GM10266 (cell line): ENCODE results near the gene GSTA5.
"Not testable (repeated sequence)": the region's sequence is repeated elsewhere in the genome, so short reads cannot be mapped to it uniquely, and the experiment has no call there.

ENCODE experiments used
- DNase-seq: peaks from one replicate; pipeline ENCODE4 v3.0.0; 2012; ENCODE audit errors: extremely low spot score
- CTCF ChIP-seq: IDR thresholded peaks from 2 replicates; pipeline ENCODE4 v1.5.1; 2012; ENCODE audit warnings: mild to moderate bottlenecking, low read depth; ENCODE audit not compliant: control insufficient read depth, insufficient read depth; ENCODE audit errors: missing control alignments

The GSTA5 gene

DNA sequence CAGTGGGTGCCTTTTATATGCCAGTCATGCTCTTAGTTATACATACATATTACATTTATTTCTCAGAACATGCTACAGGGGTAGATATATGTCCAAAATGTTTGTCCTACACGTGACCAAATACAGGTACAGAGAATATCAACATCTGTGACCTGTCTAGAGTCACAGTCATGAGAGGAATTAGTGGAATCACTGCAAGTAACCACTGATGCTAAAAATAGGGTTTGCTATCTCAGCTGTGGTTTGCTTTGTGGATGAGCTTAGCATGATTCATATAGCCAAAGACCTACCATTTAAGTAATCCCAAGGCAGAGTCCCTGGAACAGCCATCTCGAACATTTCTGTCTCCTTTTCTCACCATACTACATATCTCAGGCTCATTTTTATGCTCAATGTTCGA is 36.6 kb upstream of the GSTA5 start:
- no peak for TF ChIP-seq CTCF
- DNase-seq: no peak

DNA sequence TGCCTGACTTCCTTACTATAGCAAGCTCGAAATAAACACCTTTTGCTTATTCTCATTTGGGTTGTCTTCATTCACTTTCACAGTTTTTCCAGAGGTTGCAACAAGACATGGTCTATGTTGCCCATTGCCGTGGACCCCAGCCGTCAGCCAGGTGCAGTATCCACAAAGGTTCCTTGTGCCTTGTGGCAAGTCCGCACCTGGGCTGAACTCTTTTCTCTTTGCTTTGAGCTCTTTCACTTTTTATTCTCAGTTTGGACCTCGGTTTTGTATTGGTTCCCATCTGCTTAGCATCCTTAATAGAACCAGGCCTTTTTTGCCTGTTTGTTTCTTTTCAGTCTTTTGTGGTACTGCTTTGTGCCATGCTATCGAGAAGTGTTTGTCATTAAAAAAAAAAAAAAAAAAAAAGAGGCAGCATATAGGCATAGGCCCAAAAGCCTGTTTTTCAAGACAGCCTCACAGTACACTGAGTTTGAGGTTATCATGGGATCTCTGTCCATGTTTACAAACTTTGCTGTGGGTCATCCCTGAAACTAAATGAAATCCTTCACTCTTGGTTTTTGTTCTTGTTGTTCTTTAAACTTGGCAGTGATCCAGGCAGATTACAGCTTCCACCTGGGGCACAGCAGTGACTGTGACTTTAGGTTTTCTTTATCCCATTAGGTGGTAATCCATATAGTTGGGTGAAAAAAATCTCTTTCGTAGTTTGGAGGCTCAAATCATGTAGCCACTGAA is 35.6 kb upstream of the GSTA5 start:
- no peak for DNase-seq
- no peak for TF ChIP-seq CTCF

- no peak for TF ChIP-seq CTCF
- DNase-seq: no peak
Measured at GRCh38 chr6:52872031-52872430, 31.4 kb upstream of the GSTA5 start.

GRCh38 chr6:52871621-52872020 is 31.0 kb upstream of the GSTA5 start:
- TF ChIP-seq CTCF: no peak
- no peak for DNase-seq

GRCh38 chr6:52870335-52871091 is 29.9 kb upstream of the GSTA5 start:
- DNase-seq: not testable (repeated sequence)

DNA sequence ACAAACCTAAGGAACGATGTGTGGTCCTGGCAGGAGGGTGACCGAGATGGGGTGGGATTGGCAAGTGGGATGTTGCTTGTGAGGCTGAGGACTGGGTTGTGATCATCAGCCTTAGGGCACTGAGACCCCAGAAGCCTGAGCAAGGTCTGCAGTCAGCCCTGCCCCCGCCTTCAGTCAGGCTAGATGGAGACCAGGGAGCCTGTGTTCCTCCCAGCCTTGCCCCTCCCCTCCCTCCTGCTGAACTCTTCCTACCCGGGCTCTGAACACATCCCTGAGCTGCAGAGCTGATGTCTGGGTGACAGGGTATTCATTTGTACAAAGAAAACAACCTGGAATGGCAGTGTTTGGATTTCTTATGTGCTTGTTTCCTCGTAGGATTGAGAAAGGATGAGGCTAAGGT is 28.3 kb upstream of the GSTA5 start:
- DNase-seq: not testable (repeated sequence)

GRCh38 chr6:52868240-52868639 is 27.6 kb upstream of the GSTA5 start:
- TF ChIP-seq CTCF: no peak
- no peak for DNase-seq

- not testable (repeated sequence) for DNase-seq
Measured at GRCh38 chr6:52861151-52861550, 20.5 kb upstream of the GSTA5 start.

DNA sequence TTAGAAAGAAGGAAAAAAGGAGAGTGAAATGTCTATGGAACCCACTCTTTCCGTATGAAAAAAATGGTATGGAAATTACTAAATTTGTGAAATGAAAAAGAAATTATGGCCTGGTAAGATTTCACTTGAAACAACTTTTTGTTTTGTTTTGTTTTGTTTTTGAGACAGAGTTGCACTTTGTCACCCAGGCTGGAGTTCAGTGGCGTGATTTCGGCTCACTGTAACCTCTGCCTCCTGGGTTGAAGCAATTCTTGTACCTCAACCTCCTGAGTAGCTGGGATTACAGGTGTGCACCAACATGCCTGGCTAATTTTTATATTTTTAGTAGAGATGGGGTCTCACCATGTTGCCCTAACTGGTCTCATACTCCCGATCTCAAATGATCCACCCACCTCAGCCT is 17.8 kb upstream of the GSTA5 start:
- TF ChIP-seq CTCF: no peak
- no peak for DNase-seq

DNA sequence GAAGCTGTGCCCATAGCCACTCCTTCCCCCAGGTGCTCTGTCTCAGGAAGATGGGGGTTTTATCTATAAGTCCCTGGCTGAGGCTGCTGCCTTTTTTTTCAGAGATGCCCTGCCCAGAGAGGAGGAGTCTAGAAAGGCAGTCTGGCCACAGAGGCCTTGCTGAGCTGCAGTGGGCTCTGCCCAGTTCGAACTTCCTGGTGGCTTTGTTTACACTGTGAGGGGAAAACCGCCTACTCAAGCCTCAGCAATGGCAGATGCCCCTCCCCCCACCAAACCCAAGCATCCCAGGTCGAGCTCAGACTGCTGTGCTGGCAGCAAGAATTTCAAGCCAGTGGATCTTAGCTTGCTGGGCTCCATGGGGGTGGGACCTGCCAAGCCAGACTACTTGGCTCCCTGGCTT is 15.5 kb upstream of the GSTA5 start:
- not testable (repeated sequence) for DNase-seq
